Stomach (tissue), 9 donors: Measurements from ENCODE around the gene UFSP1. TPM values are rescaled to one million over a fixed set of nuclear protein-coding genes. Genes with fewer than 3 reads are reported as not detected.

Experiments
- DNase-seq, 2 donors: peaks; one replicate each; pipeline versions ENCODE4 v3.0.0 to v3.0.0-alpha.2; 2013 to 2019
- H3K27ac ChIP-seq, 5 donors: fragments of 200-600 bp in 4 of 5; sonication (generic) in 4 of 5; one replicate each; pipeline ENCODE4 v1.5.1; 2013 to 2019; ENCODE audit warnings: mild to moderate bottlenecking in 1 of 5, moderate library complexity in 1 of 5
- H3K27me3 ChIP-seq, 3 donors: fragments of 200-600 bp; sonication (generic); one replicate each; pipeline ENCODE4 v1.5.1; 2017 to 2019; ENCODE audit warnings: mixed run types in 1 of 3
- H3K36me3 ChIP-seq, 4 donors: fragments of 200-600 bp; sonication (generic); 1 replicate in 3 of 4; 2 replicates in 1 of 4; pipeline ENCODE4 v1.5.1; 2016 to 2019
- H3K4me1 ChIP-seq, 4 donors: fragments of 200-600 bp; sonication (generic); one replicate each; pipeline ENCODE4 v1.5.1; 2016 to 2019
- H3K4me3 ChIP-seq, 4 donors: fragments of 200-600 bp; sonication (generic) in 3 of 4; one replicate each; pipeline ENCODE4 v1.5.1; 2016 to 2019; ENCODE audit warnings: mild to moderate bottlenecking in 1 of 4
- H3K9me3 ChIP-seq, 4 donors: fragments of 200-600 bp; sonication (generic); one replicate each; pipeline ENCODE4 v1.5.1; 2016 to 2019
- EP300 ChIP-seq: sonication (generic); formaldehyde crosslinking; IDR thresholded peaks from one replicate; pipeline ENCODE4 v1.6.1; 2017; ENCODE audit warnings: antibody characterized with exemption
- POLR2A ChIP-seq, 4 donors: fragments of 450-650 bp; IDR thresholded peaks; one replicate each; pipeline ENCODE4 v1.6.1; 2016; ENCODE audit warnings: antibody characterized with exemption in 4 of 4, control low read depth in 2 of 4, mild to moderate bottlenecking in 1 of 4, moderate library complexity in 1 of 4
- POLR2AphosphoS5 ChIP-seq, 3 donors: sonication (generic); formaldehyde crosslinking; IDR thresholded peaks; one replicate each; pipeline ENCODE4 v1.6.1; 2016; ENCODE audit warnings: antibody characterized with exemption in 3 of 3
- WGBS, 5 donors: extraction: QIAGEN DNeasy Blood & Tissue Kit in 3 of 5; methylation state at CpG; one replicate each; pipeline versions ENCODE4 v1.1.5 to v1.1.7; 2013 to 2018; 5-methylcytosine and 5-hydroxymethylcytosine counted together
- intact Hi-C: fragments of 100-400 bp; cut with DNase I; formaldehyde crosslinking; loops from one replicate; pipeline ENCODE4 v1.15.1; 2023; ENCODE audit warnings: low total_unique reads
- polyA plus RNA-seq, 3 donors: library from polyadenylated mRNA; stranded (reverse); fragments of 200-250 nt; gene quantifications; one replicate each; pipeline ENCODE4 v1.2.3, GENCODE V29; 2013
- total RNA-seq, 5 donors: library from RNA; depleted of rRNA; stranded (reverse); fragments of >200 nt; gene quantifications; one replicate each; pipeline versions ENCODE4 v1.1.0 to v1.2.3, GENCODE V29; 2014 to 2016
- TF ChIP-seq, protein P1 (sequence below), 7 experiments: fragments of 450-650 bp in 4 of 7; fragments of 200-600 bp in 3 of 7; sonication (generic) in 3 of 7; IDR thresholded peaks; one replicate each; pipeline ENCODE4 v1.5.1; 2016 to 2019; ENCODE audit warnings: antibody characterized with exemption in 7 of 7, control low read depth in 2 of 7, mild to moderate bottlenecking in 1 of 7
- donor health status: healthy with polysubstance abuse.
- donor health status: Bipolar disorder and iron deficiency.
- donor health status: healthy.

UFSP1 gene
- total and polyA plus RNA-seq, 8 donors = 0.73 to 22.6 (median 4.1) TPM; not detected in 3

DNA sequence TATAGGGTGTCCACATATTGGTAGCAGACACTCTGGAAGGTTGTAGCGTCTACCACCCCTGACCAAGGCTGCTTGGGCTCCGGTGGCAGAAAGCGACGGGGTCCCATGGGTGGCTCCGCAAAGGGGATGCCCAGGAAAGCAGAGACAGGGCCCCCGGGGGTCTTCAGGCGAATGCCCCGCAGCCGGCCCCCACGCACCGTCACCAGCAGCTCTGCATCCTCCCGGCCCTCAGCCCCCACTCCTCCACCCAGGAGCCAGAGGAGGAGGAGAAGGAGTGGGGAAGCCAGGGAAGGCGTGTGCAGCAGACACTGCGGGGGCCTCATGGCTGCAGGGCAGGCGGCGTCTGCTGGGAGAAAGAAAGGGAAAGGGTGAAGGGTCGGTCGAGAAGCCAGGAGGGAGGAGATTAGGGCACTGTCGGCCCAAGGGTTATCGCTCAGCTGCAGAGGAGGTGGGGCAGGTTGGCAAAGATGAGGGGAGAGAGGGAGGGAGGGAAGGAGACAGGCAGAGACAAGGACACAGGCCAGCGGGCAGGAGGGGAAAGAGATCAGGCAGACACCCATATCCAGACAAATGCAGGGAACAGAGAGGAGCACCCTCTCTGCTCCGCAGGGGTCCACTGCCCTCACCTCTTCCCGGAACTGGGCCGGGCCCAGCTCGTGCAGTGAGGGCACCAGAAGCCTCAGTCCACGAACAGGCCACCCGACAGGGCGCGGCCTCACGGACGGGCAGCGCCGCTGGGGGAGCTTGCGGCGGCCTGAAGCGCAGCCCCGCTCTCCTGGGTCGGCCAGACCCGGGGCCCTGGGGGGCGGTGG lies 4.6 kb upstream of the UFSP1 start:
- Histone ChIP-seq H3K27ac (peak overlapping the region in 1 of 5 donors; percentile 42), H3K36me3 (no peaks in the 10 kb centered on the region), H3K4me1 (peaks cover 44 to 55% (median 54%) of the 10 kb centered on the region in 4 donors), H3K4me3 (peak overlapping the region in 2 of 4 donors; percentile 48 to 56), H3K27me3 (peaks cover 19 to 78% (median 34%) of the 10 kb centered on the region in 3 donors), H3K9me3 (no peaks in the 10 kb centered on the region)
- WGBS, 5 donors = 35 to 59% (median 38%) methylated on average over 23 to 40 of the region's 40 CpGs
- intact Hi-C loops = no loop called here
- TF ChIP-seq, protein P1, sequence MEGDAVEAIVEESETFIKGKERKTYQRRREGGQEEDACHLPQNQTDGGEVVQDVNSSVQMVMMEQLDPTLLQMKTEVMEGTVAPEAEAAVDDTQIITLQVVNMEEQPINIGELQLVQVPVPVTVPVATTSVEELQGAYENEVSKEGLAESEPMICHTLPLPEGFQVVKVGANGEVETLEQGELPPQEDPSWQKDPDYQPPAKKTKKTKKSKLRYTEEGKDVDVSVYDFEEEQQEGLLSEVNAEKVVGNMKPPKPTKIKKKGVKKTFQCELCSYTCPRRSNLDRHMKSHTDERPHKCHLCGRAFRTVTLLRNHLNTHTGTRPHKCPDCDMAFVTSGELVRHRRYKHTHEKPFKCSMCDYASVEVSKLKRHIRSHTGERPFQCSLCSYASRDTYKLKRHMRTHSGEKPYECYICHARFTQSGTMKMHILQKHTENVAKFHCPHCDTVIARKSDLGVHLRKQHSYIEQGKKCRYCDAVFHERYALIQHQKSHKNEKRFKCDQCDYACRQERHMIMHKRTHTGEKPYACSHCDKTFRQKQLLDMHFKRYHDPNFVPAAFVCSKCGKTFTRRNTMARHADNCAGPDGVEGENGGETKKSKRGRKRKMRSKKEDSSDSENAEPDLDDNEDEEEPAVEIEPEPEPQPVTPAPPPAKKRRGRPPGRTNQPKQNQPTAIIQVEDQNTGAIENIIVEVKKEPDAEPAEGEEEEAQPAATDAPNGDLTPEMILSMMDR (IDR thresholded peaks at IDR 0.05) = no peak
- TF ChIP-seq POLR2AphosphoS5 (IDR thresholded peaks at IDR 0.05) (no peak), EP300 (no peak), POLR2A (IDR thresholded peaks at IDR 0.05) (no peak)
- DNase-seq = peak in 1 of 2 donors; percentile 48

DNA sequence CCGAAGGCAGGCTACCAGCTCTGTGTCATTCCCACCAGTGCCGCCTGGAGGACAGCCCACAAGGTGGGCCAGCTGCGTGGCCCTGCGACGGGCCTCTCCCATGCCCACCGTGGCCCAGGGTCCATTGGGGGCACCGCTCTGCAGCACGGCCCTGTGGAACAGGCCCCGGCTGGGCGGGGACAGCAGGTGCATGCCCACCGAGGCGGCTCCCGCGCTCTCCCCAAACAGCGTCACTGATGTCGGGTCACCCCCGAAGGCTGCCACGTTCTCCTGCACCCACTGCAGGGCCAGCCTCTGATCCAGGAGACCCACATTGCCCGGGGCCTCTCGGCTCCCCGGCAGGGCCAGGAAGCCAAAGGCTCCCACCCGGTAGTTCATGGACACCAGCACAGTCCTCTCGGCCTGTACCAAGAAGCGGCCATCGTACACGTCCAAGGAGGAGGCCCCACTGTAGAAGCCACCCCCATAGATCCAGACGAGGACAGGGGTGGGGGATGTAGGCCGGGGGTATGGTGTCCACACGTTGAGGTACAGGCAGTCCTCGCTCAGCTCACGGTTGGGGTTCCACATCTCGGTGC lies 3.9 kb upstream of the UFSP1 start:
- Histone ChIP-seq H3K4me3 (no peak overlapping the region), H3K4me1 (peaks cover 51 to 62% (median 61%) of the 10 kb centered on the region in 4 donors), H3K9me3 (no peaks in the 10 kb centered on the region), H3K27ac (no peak overlapping the region), H3K27me3 (peaks cover 19 to 71% (median 34%) of the 10 kb centered on the region in 3 donors), H3K36me3 (peaks cover 4 to 5% (median 4%) of the 10 kb centered on the region in 4 donors)
- DNase-seq = no peak
- WGBS, 5 donors = 88 to 93% (median 91%) methylated on average over 10 to 32 of the region's 32 CpGs
- intact Hi-C loops = no loop called here
- TF ChIP-seq POLR2A (IDR thresholded peaks at IDR 0.05) (no peak), EP300 (no peak), POLR2AphosphoS5 (IDR thresholded peaks at IDR 0.05) (no peak)
- TF ChIP-seq, protein P1 (IDR thresholded peaks at IDR 0.05) = no peak

DNA sequence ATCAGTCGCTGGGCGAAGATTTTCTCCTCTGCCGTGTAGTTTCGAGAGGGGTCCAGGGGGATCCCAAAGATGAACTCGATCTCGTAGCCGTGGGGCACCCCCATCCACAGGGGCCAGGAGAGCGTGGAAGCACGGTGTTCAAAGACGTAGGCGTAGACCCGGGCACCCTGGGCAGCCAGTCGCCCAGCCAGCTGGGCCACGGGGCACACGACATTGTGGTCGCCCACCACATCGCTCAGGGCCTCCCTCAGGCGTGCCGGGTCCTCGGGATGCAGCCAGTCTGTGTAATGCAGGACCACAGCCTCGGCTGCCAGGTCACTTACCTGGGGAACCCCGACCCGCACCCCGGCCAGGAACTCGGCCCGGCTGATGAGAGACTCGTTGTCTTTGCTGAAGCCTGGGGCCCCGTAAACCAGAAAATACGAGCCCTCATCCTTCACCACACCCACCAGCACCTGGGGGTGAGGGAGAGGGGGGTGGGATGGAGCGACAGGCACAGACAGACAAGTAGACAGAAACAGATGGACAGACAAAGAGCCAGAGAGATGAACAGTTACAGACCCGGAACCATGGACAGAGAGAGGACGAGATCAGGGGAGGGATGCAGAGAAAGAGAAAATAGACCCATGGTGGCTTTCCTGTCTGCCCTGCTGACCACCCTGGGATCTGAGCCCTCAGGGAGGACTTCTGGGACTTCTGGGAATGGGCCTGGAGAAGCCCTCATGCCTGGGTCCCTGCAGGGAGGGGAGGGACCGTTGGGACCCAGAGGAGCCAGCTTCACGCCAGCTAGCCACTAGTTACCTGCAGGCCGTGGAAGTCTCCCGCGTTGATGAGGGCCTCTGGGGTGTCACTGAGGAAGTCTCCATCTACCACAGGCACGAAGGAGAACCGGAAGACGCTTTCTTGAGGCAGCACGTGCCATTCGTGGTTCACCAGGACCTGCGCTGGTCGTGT lies 3.1 kb upstream of the UFSP1 start:
- TF ChIP-seq EP300 = no peak
- no peak for TF ChIP-seq POLR2AphosphoS5 (IDR thresholded peaks at IDR 0.05)
- no peak for TF ChIP-seq POLR2A (IDR thresholded peaks at IDR 0.05)
- TF ChIP-seq, protein P1 (IDR thresholded peaks at IDR 0.05) = no peak
- peaks cover 57 to 68% (median 67%) of the 10 kb centered on the region in 4 donors for H3K4me1 ChIP-seq
- peaks cover 15 to 63% (median 30%) of the 10 kb centered on the region in 3 donors for H3K27me3 ChIP-seq
- intact Hi-C loops = no loop called here
- H3K4me3 ChIP-seq = no peak overlapping the region
- H3K27ac ChIP-seq = no peak overlapping the region
- no peak for DNase-seq
- peaks cover 11 to 12% (median 12%) of the 10 kb centered on the region in 4 donors for H3K36me3 ChIP-seq
- WGBS, 5 donors = 88 to 92% (median 89%) methylated on average over 21 to 44 of the region's 44 CpGs
- no peaks in the 10 kb centered on the region for H3K9me3 ChIP-seq
